Eye (tissue), 1 donor: Measurements from ENCODE around the gene EDNRB.
A peak's percentile ranks its signal among the peaks of the same experiment; 100 is the strongest.
"Not testable (repeated sequence)": the region's sequence is repeated elsewhere in the genome, so short reads cannot be mapped to it uniquely, and the experiment has no call there.

Source experiments
- DNase-seq: peaks from one replicate; pipeline ENCODE4 v3.0.0-alpha.2; 2015

Gene EDNRB

GRCh38 chr13:77918391-77919245 is at the start of gene EDNRB:
Gene EDNRB (minus strand): TSS chr13:77918831. CDS start chr13:77918573, 258 bp downstream.
- DNase-seq: peak; percentile 80

- no peak for DNase-seq
These were observed 48.0 kb upstream of the EDNRB start for GRCh38 chr13:77966671-77967070.

- DNase-seq: peak; percentile 9
These were observed 34.1 kb upstream of the EDNRB start for GRCh38 chr13:77952737-77953136.

DNA sequence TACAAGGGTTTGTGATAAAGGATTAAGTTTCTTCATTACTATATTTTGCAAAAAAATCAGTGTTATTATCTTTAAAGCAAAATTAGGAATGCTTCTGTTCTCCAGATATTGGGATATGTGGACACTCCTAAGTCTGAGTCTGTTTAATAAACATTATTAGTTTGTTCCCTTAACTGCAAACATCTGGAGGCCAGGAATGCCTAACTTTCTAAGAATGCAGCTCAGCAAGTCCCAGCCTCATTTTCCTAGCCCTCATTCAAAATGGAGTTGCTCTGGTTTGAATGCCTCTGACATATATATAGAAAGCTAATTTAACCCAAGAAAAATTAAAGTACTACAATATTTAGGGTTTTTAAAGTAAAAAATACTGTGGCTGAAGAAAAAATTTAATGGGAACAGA is 33.6 kb upstream of the EDNRB start:
- DNase-seq: no peak

DNA sequence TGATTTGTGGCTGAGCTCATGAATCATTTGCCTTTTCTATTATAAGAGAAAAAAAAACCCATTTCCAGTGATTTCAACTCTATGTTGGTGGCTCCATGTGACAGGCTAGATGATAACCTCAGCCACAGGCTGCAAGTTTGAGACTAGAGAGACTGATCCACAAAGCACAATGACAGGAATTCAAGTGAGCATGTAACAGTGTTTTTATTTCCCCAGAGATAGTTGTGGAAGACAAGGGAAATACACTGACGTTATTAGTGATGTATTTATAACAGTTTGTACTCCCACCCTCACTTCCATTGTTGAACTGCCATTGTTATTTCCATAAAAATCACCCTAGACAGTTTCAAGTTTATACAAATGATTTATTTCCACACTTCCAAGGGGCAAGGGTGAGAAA is 27.9 kb upstream of the EDNRB start:
- no peak for DNase-seq

- DNase-seq: not testable (repeated sequence)
These were observed 16.4 kb upstream of the EDNRB start for GRCh38 chr13:77935063-77935462.

DNA sequence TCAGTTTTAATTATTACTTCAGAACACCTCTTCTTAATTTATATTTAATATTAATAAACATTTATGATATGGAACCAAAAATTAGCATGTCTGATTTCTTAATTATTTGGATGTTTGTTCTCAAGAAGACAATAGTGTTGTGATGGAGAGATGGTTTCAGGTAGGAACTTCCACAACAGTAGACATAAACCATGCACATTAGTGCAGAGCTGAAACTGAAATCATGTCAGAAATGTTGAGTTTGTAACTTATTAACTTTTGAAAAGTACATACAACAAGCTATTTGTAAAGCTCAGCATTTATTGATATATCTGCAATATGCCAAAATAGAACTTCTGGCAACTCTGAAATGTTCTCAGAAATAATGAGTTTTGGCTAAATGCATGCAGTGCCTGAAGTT is 11.8 kb upstream of the EDNRB start:
- DNase-seq: no peak

GRCh38 chr13:77928909-77929308 is 10.3 kb upstream of the EDNRB start:
- DNase-seq: no peak

DNA sequence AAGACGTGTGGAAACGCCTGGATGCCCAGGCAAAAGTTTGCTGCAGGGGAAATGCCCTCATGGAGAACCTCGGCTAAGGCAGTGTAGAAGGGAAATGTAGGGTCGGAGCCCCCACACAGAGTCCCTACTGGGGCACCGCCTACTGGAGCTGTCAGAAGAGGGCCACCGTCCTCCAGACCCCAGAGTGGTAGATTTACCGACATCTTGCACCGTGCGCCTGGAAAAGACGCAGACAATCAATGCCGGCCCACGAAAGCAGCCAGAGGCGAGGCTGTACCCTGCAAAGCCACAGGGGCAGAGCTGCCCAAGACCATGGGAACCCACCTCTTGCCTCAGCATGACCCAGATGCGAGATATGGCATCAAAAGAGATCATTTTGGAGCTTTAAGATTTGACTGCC is 7.0 kb upstream of the EDNRB start:
- DNase-seq: no peak

DNA sequence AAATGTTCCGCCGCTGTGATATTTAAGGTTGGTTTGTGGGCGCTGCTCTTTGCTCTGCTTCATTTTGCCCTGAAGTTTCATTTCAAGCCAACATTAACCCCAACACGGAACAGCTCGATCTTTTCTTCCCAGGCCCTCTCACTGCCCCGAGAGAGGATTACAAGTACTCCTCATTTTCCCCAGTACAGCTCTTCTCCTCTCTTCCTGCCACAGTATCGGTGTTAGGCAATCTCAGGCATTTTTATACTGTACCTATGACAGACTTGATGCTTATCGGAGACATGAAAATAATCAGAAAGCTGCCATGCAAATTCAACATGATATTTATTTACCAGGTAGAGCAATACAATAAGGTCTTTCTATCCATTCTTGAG is 1.3 kb upstream of the EDNRB start:
- DNase-seq: no peak

- peak; percentile 82 for DNase-seq
These were observed 752 bp upstream of the EDNRB start for GRCh38 chr13:77919246-77919920.

- DNase-seq: no peak
These were observed 2.1 kb downstream of the EDNRB start for GRCh38 chr13:77916488-77916887.

DNA sequence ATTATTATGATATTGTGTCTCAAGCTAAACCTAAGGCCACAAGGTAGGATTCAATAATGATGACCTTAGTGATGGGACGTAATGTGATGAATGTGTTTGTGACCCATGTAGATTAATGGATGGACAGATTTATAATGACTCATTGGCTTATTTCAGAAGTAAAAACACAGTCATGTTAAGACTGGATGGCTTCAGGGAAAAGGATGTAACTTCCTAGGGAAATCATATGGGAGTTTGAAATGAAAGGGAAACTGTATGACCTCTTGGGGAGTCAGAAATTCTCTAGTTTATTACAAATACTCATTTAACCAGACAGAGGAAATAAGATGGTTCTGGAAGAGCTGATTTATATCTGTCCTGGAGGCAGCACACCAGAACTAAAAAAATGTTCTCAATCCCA is 2.9 kb downstream of the EDNRB start:
- no peak for DNase-seq

DNA sequence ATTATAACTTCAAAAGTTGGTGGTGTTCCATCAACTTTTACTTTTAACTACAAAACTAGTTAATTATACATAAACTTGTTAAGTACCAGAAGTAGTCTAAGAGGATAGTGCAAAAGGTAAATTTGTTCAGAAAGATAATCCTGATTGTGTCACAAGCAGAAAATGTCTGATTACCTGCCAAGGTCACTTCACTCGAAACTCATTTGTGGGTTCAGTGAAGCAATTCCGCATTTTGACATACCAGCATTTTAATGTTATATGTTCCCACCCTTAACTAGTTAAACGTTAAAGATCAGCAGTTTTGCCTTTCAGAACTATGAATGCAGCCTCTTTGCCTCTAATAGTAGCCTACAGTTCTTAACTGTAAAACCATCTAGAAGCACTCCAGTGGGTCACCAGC is 5.6 kb downstream of the EDNRB start:
- no peak for DNase-seq

DNA sequence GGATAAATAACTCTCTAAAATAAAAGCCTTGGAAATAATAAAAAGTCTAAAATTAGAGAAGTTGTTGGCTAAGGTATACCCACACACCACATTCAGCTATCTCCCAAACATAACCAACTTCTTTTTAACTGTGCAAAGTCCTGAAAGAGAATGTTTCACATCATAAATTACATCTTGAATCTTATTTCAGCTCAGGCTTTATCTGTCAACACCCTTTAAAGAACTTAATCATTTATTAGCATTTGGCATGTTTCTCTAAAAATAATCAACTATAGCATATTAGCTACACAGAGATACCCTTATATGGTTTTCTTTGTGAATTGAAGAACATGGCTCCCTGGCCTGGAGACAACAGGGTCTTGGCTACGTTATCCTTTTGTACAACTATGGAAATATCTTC is 6.9 kb downstream of the EDNRB start:
- no peak for DNase-seq

- no peak for DNase-seq
These were observed 8.8 kb downstream of the EDNRB start for GRCh38 chr13:77909827-77910226.

DNA sequence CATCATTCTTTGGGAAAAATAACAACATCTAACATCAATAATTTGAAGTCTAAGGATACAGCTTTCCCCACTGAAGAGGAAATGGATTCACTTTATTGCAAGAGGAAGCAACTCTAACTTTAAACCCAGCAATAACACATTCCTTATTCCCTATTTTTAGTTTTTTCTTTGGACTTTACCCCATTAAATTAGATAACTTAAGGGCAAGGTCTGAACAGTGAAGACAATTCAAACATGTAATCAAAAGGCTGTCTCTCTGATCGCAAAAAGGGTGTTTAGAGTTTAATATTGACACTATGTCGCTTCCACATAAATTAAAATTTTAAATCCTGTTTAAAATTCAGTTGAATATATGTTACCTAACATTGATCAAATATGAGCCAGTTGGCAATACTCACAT is 10.1 kb downstream of the EDNRB start:
- DNase-seq: no peak

- DNase-seq: no peak
These were observed 10.8 kb downstream of the EDNRB start for GRCh38 chr13:77907666-77908341.

GRCh38 chr13:77904031-77904430 is 14.6 kb downstream of the EDNRB start:
- DNase-seq: no peak

GRCh38 chr13:77903435-77903834 is 15.2 kb downstream of the EDNRB start:
- no peak for DNase-seq

GRCh38 chr13:77902319-77902963 is 16.2 kb downstream of the EDNRB start:
- no peak for DNase-seq

DNA sequence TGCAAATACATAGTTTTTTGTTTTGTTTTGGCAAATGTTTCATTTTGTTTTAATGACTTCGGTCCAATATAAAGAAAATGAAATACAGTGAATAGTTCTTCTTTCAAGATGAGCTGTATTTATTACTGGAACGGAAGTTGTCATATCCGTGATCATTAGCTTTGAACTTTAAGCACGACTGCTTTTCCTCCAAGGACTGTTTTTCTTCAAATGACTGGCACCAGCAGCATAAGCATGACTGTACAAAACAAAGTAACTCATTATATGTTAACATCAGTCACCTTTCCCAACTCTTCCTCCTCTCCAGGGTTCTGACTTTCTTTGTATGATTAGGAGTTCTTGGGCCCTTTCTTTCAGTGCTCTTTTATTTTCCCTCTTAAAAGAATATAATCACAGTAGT is 20.5 kb downstream of the EDNRB start:
- DNase-seq: no peak

DNA sequence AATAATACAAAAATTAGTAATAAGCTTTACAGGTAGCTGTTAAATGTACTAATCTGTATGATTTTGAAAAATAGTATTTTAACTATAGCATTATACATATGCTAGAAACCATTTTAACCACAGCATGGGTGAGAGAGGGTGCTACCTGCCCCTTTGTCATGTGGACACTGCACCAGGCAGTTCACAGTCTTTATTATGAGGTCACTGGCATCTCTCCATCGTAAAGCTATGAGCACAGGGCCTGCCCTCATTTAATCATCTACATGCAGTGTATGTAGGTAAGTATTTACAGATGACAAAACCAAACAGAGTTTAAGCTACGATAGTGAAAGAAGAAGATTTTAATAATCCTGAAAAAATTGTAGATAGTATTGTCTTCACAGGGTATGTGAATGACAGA is 21.7 kb downstream of the EDNRB start:
- no peak for DNase-seq
